SK-N-MC (cell line): Measurements from ENCODE around the gene FAM53B.

ENCODE experiments used
- EZH2 ChIP-seq: fragments of 200-600 bp; sonication (generic); IDR thresholded peaks from one replicate; pipeline ENCODE4 v1.6.1; 2017; ENCODE audit warnings: antibody characterized with exemption
- FOXP2 ChIP-seq: optimal IDR thresholded peaks from 2 replicates; pipeline ENCODE3; 2011; ENCODE audit warnings: mild to moderate bottlenecking, moderate library complexity; ENCODE audit not compliant: insufficient read depth; ENCODE audit errors: extremely low read length, control extremely low read depth
- POLR2AphosphoS5 ChIP-seq: IDR thresholded peaks from 2 replicates; pipeline ENCODE4 v1.6.1; 2012; ENCODE audit warnings: mild to moderate bottlenecking, low read depth, low read length, borderline replicate concordance

DNA sequence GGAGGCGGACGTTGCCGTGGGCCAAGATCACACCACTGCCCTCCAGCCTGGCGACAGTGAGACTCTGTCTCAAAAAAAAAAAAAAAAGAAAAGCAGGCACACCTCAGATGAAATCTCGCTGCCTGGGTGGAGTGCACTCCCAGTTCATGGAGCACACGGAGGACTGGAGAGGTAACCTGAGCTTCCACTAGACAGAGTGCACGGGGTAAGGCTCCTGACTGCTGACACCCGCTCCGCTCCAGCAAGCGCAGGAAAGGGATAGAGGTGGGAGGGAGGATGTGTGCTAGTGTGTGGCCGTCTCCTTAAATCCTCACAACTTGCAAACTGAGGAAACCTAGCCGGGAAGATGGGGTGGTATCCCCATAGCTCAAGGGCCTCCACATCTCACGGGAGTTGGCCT is 50.8 kb downstream of the FAM53B start:
- TF ChIP-seq EZH2 (no peak), POLR2AphosphoS5 (no peak), FOXP2 (no peak)
